CD4-positive, alpha-beta T cell treated with Interleukin-12 subunit alpha and Interleukin-12 subunit beta, for 1 hour (primary cell): Measurements from ENCODE around the gene SDHC.

Experiments used
- DNase-seq: peaks from one replicate; pipeline ENCODE4 v3.0.0-alpha.2; 2020

SDHC gene

GRCh38 chr1:161314201-161314981 is at the start of gene SDHC:
TSS of gene SDHC (plus strand) at chr1:161314381. CDS start at chr1:161314406, 25 bp downstream.
- DNase-seq: peak; percentile 93

GRCh38 chr1:161265305-161265704 is 48.9 kb upstream of the SDHC start:
- no peak for DNase-seq

- no peak for DNase-seq
These were observed 48.0 kb upstream of the SDHC start for GRCh38 chr1:161266202-161266601.

GRCh38 chr1:161266836-161267235 is 47.3 kb upstream of the SDHC start:
- DNase-seq: no peak

- no peak for DNase-seq
These were observed 46.9 kb upstream of the SDHC start for GRCh38 chr1:161267321-161267720.

- no peak for DNase-seq
These were observed 40.8 kb upstream of the SDHC start for GRCh38 chr1:161273402-161273801.

- no peak for DNase-seq
These were observed 39.3 kb upstream of the SDHC start for GRCh38 chr1:161274874-161275273.

- no peak for DNase-seq
These were observed 31.2 kb upstream of the SDHC start for GRCh38 chr1:161282991-161283390.

GRCh38 chr1:161285113-161285512 is 29.1 kb upstream of the SDHC start:
- no peak for DNase-seq

GRCh38 chr1:161285521-161285920 is 28.7 kb upstream of the SDHC start:
- DNase-seq: no peak

- no peak for DNase-seq
These were observed 26.6 kb upstream of the SDHC start for GRCh38 chr1:161287482-161288054.

- DNase-seq: no peak
These were observed 23.4 kb upstream of the SDHC start for GRCh38 chr1:161290779-161291178.

GRCh38 chr1:161297415-161297814 is 16.8 kb upstream of the SDHC start:
- DNase-seq: no peak

- DNase-seq: no peak
These were observed 16.1 kb upstream of the SDHC start for GRCh38 chr1:161298116-161298515.

- DNase-seq: no peak
These were observed 14.8 kb upstream of the SDHC start for GRCh38 chr1:161299347-161299746.

- no peak for DNase-seq
These were observed 13.7 kb upstream of the SDHC start for GRCh38 chr1:161300478-161300877.

GRCh38 chr1:161304927-161305866 is 9.0 kb upstream of the SDHC start:
- peak; percentile 19 for DNase-seq

- peak; percentile 95 for DNase-seq
These were observed 8.2 kb upstream of the SDHC start for GRCh38 chr1:161305867-161306519.

- peak; percentile 26 for DNase-seq
These were observed 6.9 kb upstream of the SDHC start for GRCh38 chr1:161307230-161307768.

- DNase-seq: no peak
These were observed 6.1 kb upstream of the SDHC start for GRCh38 chr1:161307892-161308638.

- no peak for DNase-seq
These were observed 4.3 kb upstream of the SDHC start, which contains the start of gene MPZ for GRCh38 chr1:161309868-161310267. TSS of gene MPZ (minus strand) at chr1:161309968. CDS start at chr1:161309905, 63 bp downstream.
